Retinal pigment epithelial cell (primary cell): Measurements from ENCODE around the gene PSMD6.

Experiments used
- DNase-seq: peaks from one replicate; pipeline ENCODE4 v3.0.0-alpha.2; 2010; ENCODE audit warnings: low read depth
- H3K4me3 ChIP-seq: 2 replicates; pipeline ENCODE4 v1.5.1; 2011; ENCODE audit warnings: mild to moderate bottlenecking, low read length, control low read depth, moderate library complexity
- CTCF ChIP-seq: conservative IDR thresholded peaks from 2 replicates; pipeline ENCODE4 v1.5.1; 2011; ENCODE audit warnings: low read depth, low read length, control low read depth, inconsistent platforms

The PSMD6 gene

GRCh38 chr3:63988943-63989342, 34.4 kb downstream of the PSMD6 start:
- TF ChIP-seq CTCF, result no peak
- no peak overlapping the region for H3K4me3 ChIP-seq
- DNase-seq, result no peak

GRCh38 chr3:63986831-63987230, 36.5 kb downstream of the PSMD6 start:
- no peak for TF ChIP-seq CTCF
- no peak for DNase-seq
- no peak overlapping the region for H3K4me3 ChIP-seq

- peak; percentile 30 for TF ChIP-seq CTCF
- DNase-seq, result no peak
- H3K4me3 ChIP-seq, result no peak overlapping the region
Measured at GRCh38 chr3:63986146-63986545, 37.1 kb downstream of the PSMD6 start.

DNA sequence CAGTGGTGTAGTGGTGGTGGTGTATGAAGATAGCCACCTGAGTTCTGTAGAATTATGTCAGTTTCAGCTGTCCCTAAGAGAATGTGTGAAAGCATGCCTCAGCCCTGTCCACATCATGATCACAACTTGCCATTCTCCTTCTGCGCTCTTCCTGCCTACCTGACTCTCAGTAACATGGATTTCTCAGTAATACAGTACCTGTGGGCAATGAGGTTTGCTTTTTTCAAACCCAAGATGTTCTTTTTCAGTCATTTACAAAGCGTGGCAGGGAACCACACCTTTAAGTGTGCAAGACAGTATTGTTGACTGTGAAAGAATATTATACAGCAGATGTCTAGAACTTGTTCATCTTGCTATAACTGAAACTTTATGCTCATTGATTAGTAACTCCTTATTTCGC, 38.9 kb downstream of the PSMD6 start:
- no peak overlapping the region for H3K4me3 ChIP-seq
- no peak for DNase-seq
- no peak for TF ChIP-seq CTCF

DNA sequence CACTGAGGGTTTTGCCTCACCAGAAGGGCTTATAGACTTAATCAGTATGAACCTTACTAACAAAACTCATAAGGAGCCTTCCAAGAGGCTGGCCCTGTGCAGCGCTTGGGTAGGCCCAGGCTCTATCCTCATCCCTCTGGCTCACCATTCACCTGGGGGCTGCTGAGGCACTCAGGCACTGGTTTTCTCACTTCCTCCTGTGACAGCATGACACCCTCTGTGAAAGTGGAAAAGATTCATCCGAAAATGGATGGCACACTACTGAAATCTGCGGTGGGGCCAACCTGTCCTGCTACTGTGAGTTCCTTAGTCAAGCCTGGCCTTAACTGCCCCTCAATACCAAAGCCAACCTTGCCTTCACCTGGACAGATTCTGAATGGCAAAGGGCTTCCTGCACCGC, 41.3 kb downstream of the PSMD6 start:
- no peak for DNase-seq
- TF ChIP-seq CTCF, result no peak

GRCh38 chr3:63980830-63981498, 42.3 kb downstream of the PSMD6 start:
- DNase-seq, result no peak
- no peak overlapping the region for H3K4me3 ChIP-seq
- no peak for TF ChIP-seq CTCF

More for the DNA sequence above, 41.3 kb downstream of the PSMD6 start:
- H3K4me3 ChIP-seq, result no peak overlapping the region

- no peak overlapping the region for H3K4me3 ChIP-seq
- DNase-seq, result no peak
- no peak for TF ChIP-seq CTCF
Measured at GRCh38 chr3:63980019-63980418, 43.3 kb downstream of the PSMD6 start.
